Amygdala (tissue), 56 donors: ENCODE measurements around the gene ELOA.

Source experiments
- DNase-seq, 56 donors: peaks; one replicate each; lab custom pipeline; 2025; lab: John Stamatoyannopoulos, UW

ELOA gene, protein sequence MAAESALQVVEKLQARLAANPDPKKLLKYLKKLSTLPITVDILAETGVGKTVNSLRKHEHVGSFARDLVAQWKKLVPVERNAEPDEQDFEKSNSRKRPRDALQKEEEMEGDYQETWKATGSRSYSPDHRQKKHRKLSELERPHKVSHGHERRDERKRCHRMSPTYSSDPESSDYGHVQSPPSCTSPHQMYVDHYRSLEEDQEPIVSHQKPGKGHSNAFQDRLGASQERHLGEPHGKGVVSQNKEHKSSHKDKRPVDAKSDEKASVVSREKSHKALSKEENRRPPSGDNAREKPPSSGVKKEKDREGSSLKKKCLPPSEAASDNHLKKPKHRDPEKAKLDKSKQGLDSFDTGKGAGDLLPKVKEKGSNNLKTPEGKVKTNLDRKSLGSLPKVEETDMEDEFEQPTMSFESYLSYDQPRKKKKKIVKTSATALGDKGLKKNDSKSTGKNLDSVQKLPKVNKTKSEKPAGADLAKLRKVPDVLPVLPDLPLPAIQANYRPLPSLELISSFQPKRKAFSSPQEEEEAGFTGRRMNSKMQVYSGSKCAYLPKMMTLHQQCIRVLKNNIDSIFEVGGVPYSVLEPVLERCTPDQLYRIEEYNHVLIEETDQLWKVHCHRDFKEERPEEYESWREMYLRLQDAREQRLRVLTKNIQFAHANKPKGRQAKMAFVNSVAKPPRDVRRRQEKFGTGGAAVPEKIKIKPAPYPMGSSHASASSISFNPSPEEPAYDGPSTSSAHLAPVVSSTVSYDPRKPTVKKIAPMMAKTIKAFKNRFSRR

DNA sequence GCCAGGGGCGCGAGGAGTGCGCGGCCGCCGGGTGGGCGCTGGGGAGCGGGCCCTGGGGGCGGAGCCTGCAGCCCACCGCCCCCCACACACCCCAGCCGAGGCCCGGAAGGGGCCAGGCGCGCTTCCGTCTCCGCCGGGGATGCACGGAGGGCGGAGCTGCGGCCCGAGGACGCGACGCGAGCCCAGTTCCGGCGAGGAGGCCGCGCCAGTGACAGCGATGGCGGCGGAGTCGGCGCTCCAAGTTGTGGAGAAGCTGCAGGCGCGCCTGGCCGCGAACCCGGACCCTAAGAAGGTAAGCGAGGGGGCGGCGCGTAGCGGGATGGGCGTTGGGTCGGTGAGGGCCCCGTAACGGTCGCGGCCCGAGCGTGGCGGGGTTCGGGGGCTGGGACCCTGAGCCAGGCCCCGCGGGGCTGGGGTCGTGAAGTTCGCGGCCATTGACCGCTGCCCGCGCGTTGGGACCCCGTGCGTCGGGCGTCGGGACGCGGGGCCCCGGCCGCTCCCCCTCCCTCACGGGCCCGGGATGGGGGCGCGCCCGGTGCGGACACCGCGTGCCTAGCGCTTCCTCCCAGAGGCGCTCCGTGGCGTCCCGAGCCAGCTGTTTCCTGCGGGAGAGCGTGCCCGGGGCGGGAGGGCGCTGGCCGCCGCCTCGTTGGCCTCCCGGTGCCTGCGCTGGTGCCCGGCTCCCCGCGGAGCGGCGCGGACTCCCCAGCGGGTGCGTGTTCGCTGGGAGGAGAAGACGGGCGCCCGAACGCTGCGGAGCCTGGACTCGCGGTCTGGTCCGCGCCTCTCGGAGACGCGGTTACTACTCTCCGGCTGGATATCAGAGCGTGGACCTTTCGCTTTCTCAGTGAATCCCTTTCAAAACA, at the start of gene ELOA:
Gene ELOA, plus strand, starts transcription at position 185 of the 866 bp plus-strand sequence. Its CDS starts 33 bp downstream, at position 218.
- DNase-seq: peak in 51 of 56 donors; percentile 14 to 81 (median 52)

DNA sequence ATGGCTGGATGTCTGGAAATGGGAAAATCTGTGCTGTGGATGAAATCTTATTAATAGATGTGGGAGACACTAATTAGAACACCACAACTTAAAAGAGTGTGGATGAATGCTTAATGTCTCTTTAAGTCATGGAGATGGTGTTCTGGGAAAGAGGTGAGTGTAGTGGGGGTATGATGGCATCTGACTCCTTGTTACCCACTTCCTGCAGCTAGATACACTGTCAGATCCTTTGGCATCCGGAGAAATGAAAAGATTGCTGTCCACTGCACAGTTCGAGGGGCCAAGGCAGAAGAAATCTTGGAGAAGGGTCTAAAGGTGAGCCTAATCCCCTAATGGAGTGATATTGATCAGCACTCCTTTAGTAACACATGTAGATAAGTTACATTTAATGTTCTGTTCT, 49.7 kb upstream of the ELOA start:
- DNase-seq: no peak

DNA sequence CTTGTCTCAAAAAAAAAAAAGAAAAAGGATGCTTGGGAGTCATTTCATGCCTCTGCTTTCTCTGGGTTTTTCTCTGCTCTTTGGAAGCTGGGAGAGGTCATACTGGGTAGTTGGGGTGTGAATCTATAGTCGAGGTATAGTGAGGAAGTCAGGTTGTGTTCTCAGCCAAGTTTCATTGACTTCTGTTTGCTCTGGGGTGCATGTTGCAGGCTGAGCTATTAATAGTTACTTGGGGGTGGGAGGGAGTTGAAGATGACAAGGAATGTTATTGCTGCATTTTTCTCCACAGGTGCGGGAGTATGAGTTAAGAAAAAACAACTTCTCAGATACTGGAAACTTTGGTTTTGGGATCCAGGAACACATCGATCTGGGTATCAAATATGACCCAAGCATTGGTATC, 48.9 kb upstream of the ELOA start:
- DNase-seq: no peak

DNA sequence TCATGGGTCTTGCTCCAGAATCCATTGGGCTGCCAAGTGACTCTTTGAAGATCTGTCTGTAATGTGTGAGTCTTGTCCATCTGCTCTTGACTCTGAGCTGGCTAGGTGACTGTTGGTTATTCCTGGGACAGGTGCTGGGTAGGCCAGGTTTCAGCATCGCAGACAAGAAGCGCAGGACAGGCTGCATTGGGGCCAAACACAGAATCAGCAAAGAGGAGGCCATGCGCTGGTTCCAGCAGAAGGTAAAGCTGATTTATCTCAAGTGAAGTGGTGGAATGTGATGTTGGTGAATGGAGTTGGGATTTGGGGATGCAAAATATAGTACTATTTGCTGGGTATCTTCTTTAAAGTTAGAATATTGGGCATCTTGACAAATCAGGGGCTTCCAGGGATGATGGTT, 47.6 kb upstream of the ELOA start:
- DNase-seq: no peak

DNA sequence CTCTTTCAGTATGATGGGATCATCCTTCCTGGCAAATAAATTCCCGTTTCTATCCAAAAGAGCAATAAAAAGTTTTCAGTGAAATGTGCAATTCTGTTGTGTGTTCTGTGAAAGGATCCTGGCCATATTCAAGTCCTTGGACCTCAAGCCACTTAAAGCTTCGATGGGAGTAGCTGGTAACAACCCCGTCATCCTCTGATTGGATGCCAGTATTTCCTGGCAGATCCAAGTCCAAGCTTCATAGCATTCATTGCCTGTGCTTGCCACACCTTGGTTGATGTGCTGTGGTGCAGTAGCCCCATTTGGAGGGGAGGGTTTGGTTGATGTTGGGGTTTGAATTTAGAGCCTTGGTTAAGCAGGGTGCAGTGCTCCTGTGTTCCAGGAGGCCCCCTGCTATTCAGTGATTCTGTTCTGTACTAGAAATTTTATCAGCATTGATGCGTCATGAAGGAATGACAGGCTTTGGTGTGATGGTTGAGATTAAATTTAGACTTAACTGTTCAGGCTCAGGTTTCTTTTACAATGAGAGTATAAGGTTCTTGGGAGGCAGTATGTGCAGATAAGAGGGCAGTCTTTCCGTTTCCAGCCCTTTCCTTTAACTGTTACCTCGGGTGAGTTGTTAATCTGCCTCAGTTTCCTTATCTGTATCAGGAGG, 46.8 kb upstream of the ELOA start:
- DNase-seq: no peak

DNA sequence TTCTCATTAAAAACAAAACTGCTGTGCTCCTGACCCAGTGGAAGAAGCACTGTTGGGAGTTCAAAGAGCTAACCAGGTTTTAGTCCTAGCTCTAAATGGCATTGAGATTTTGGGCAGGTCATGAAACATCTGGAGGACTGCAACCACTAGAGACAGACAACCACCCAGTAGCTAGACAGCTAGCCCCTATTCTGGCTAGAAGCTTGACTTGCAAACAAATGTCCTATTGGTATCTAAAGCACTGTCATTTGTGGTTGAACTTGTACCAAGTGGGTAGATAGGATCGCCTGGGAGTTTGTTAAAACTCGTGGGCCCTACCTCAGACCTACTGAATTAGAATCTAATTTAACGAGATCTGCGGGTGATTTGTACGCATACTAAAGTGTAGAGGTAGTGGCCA, 44.8 kb upstream of the ELOA start:
- no peak for DNase-seq

DNA sequence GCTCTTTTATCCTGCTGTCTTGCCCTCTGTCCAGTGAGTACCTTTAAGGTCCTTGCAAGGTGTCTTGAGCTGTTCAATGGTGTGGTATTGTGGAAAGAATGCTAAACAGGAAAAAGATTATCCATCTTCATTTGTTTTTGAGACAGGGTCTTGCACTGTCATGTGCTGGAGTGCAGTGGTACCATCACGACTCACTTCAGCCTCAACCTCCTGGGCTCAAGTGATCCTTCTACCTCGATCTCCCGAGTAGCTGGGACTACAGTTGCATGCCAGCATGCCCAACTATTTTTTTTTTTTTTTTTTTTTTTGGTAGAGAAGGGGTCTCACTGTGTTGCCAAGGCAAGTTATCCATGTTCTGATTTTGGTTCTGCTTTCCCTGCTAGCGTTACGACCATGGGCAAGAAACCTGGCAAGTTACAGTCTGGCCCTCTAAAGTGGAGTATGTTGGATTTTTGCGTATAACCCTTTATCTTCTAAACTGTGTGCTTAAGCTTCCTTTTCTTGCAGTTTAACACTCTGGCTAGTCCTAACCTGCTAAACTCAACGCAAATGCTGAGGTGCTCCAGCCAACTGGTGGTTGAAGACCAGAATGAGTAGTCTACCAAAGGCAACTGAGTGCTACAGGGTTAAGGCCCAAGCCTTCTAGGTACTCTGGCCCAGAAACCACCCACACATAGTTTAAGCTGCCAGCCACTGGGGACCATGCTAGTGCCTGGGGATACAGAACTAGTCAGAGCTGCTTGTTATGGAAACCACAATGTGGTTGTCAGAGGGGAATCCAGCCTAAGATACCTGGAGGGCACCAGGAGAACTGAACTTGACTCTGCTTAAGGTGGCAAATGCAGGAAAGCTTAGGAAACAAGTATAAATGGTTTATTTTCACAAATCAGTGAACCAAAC, 43.7 kb upstream of the ELOA start:
- no peak for DNase-seq

DNA sequence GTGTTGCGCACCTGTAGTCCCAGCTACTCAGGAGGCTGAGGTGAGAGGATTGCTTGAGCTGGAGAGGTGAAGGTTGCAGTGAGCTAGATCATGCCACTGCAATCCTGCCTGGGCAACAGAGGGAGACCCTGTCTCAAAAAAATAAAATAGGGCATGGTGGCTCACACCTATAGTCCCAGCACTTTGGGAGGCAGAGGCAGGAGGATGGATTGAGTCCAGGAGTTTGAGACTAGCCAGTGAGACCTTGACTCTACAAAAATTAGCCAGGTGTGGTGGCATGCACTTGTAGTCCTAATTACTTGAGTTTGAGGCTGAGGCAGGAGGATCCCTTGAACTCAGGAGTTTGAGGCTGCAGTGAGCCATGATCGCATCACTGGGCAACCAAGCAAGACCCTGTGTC, 42.0 kb upstream of the ELOA start:
- no peak for DNase-seq

DNA sequence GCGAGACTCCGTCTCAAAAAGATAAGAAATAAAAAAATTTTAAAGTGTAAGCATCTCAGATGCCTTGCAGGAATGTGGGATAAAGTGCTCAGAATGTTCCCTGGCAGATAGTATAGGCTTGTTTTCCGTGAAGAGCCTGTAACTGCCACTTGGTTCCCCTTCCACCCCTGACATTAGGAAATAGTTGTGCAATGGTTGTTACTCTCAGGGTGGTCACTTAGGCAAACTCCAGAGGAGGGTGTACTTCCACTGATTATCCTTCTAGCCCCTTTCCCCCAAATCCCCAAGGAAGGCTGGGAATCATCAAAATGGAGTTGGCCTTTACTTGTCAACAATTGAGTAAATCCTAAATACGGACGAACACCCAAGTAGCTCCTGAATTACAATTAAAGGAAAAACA, 41.3 kb upstream of the ELOA start:
- DNase-seq: no peak

DNA sequence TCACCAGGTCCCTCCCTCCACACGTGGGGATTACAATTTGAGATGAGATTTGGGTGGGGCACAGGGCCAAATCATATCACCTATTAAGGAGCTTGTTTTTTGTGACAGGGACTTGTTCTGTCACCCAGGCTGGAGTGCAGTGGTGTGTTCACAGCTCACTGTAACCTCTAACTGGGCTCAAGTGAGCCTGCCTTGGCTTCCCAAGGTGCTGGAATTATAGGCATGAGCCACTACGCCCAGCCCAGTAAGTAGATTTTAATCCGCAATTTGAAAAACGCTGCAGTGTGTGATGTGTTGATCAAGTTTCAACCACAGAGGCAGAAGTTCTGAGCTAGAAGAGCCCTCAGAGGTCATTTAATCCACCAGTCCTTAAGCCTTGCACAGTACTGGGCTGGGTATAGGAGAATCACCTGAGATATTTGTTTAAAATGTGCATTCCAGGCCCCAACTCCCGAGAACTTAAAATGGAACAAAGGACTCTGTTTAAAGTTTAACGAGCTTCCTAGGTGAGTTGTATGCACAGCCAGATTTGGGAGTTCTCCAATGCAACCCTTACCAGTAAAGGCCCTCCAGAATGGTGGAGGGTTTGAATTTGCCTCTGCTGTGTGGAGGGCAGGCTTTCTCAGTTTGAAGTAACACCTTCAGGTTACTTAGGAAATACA, 38.3 kb upstream of the ELOA start:
- no peak for DNase-seq

DNA sequence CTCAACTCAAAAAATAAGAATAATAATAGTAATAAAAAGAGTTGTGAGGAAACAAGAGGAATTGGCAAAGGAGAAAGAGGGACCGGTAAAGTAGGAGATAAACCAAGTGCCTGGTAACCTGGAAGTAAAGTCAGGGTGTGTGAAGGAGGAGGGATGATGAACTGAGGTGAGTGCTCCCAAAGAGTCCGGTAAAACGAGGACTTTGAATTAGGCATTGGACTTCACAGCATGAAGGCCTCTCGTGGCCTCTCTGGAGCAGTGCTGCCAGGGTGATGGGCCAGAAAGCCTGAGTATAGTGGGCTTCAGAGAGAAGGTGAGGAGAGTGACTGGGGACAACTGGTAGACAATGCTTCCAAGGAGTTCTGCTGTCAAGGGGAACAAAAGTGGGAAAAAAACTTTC, 34.0 kb upstream of the ELOA start:
- no peak for DNase-seq

DNA sequence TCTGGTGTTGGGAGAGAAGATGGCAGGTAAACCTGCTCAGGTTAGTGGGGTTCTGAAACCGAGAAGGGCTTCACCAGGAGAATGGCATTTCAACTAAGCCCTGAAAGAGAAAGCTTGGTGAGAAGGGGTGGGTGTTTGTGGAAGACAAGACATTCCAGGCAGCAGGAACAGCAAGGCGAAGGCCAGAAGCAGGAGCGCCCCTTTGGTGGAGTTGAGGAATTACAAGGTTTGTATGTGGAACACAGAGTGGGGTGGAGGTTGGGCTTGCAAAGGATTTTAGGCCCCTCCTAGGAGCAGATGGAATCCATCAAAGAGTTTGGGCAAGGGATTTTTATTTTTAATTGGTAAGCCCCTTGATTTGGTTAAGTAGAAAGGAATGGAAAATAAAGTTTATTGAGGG, 24.8 kb upstream of the ELOA start:
- no peak for DNase-seq

DNA sequence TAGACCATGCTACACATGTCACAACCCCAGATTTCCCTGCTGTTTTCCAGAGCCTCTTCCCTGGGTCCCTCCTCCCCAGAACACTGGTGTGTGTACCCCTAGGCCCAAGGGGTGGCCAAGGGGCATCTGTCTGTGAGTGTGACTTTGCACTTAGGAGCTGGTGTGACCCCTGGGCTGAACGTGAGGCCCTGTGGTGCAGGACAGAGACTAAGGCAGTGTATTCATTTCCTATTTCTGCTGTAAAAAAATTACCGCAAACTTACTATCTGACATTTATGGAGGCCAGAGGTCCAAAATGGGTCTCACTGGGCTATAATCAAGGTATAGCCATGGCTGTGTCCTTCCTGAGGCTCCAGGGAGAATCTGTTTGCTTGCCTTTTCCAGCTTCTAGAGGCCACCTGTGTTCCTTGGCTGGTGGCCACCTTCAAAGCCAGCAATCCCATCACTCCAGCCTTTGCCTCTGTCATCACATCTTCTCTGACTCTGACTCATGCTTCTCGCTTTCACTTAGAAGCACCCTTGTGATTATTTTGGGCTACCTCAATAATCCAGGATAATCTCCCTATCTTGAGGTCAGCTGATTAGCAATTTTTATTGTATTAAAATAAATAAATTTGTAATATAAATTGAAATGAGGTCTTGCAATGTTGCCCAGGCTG, 24.0 kb upstream of the ELOA start:
- DNase-seq: peak in 1 of 56 donors; percentile 3

DNA sequence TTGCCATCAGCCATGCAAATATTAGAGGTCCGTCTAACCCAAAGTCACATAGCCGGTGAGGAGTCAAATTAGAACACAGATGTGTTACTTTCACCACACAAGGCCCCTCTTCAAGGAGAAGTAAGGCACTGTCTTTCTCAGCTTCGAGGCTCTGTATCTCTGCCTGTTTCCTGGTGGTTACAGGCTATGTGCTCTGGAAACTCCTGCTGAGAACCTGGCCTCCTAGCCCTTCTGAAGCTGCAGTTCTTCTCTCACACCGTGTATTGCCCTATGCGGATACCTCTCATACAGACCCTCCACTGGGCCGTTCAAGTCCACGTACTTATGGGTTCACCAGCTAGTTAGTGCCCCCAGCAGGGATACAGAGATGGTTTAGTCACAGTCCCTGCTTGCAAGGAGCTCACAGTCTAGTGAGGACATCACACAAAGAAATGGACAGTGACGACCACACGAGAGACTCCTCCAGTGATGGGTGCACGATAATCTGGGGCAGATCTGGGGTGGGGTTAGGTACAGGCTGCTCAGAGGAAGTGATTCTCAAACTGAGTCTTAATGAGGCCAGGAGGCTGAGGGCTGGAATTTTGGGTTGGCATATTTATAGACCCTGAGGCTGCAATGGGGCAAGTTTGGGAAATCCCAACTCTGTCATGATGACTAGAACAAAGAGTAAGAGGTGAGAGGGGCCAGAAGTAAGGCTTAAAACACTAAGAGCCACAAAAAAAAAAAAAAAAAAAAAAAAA, 22.8 kb upstream of the ELOA start:
- no peak for DNase-seq

DNA sequence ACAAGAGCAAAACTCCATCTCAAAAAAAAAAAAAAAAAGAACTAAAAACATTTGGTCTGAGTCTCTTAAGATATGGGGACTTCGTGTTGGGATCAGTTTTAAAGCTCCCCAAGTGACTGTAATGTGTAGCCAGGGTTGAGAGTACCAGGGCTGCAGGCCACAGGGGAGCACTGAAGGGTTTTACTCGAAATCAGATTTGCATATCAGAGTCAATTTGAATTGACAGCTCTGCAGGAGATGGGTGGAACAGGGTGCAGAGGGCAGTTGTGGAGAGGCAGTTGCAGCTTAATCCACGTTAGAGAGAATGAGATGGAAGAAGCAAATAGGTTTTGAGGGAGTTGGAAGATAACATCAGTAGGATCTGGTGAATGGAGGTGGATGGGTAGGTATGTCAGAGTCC, 20.6 kb upstream of the ELOA start:
- no peak for DNase-seq

DNA sequence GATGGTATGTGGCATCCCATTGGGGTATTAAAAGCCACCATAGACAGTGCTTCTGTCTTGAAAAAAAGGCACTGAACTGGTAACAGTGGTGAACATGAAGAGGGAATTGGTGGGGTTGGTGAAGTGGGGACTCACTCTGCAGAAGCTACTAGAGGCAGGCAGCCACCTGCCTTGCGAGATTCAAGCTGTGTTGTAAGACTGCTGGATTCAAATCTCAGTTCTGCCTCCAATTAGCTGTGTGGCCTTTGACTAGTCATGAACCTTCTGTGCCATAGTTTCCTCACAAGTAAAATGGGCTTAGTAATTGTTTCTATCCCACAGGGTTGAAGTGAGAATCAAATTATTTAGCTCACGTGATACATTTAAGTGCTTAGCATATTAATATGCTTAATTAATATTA, 16.6 kb upstream of the ELOA start:
- DNase-seq: no peak

DNA sequence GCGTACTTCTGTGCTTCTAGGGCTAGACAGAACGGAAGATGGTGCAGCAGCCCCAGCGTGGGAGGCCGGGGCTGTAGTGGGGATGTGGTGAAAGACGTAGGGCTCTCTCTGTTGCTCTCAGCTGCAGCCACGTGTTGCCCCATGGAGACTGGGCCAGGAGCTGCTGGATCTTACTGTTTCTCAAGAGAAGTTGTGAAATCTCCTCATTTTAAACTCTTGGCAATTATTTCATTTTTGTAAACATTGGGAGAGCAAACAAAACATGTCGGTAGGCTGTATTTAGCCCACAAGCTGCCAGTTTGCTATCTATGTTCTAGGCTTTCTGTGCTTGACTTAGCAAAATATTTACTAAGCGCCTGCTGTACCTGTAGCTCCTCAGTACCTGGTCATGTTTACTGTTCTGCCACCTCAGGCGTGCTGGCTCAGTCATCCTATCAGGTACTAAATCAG, 15.9 kb upstream of the ELOA start:
- peak in 28 of 56 donors; percentile 0 to 41 (median 19) for DNase-seq
